HG03520 (cell line): ENCODE measurements around the gene PLCB3.
"Not testable (repeated sequence)": the region's sequence is repeated elsewhere in the genome, so short reads cannot be mapped to it uniquely, and the experiment has no call there.

Experiments
- ATAC-seq: cut with Tn5 transposase; IDR thresholded peaks from one replicate; pipeline ENCODE4 v1.9.1; 2021; ENCODE audit warnings: mild to moderate bottlenecking, moderate library complexity; ENCODE audit not compliant: unreplicated experiment

Gene PLCB3

GRCh38 chr11:64303109-64304031, 52.0 kb downstream of the PLCB3 start:
- no peak for ATAC-seq

GRCh38 chr11:64304032-64304315, 52.6 kb downstream of the PLCB3 start:
- no peak for ATAC-seq

- peak; percentile 26 for ATAC-seq
These were observed 53.2 kb downstream of the PLCB3 start for GRCh38 chr11:64304316-64305072.

- peak; percentile 59 for ATAC-seq
These were observed 53.9 kb downstream of the PLCB3 start, which contains the start of gene ESRRA for GRCh38 chr11:64305075-64305690. TSS of gene ESRRA (plus strand) at chr11:64305524. CDS start at chr11:64307180, 1,656 bp downstream.

GRCh38 chr11:64305691-64306562, 54.6 kb downstream of the PLCB3 start:
- ATAC-seq: peak; percentile 21

GRCh38 chr11:64306563-64306875, 55.2 kb downstream of the PLCB3 start:
- ATAC-seq: no peak

- ATAC-seq: no peak
These were observed 55.7 kb downstream of the PLCB3 start for GRCh38 chr11:64306876-64307622.

- ATAC-seq: not testable (repeated sequence)
These were observed 56.5 kb downstream of the PLCB3 start for GRCh38 chr11:64307795-64308194.

GRCh38 chr11:64312947-64313346, 61.6 kb downstream of the PLCB3 start:
- no peak for ATAC-seq

GRCh38 chr11:64313491-64314145, 62.3 kb downstream of the PLCB3 start:
- no peak for ATAC-seq

- ATAC-seq: no peak
These were observed 62.9 kb downstream of the PLCB3 start for GRCh38 chr11:64314146-64314804.

- ATAC-seq: no peak
These were observed 63.7 kb downstream of the PLCB3 start for GRCh38 chr11:64314805-64315561.

- not testable (repeated sequence) for ATAC-seq
These were observed 64.6 kb downstream of the PLCB3 start for GRCh38 chr11:64315667-64316526.

GRCh38 chr11:64316672-64317324, 65.5 kb downstream of the PLCB3 start:
- ATAC-seq: no peak

- peak; percentile 56 for ATAC-seq
These were observed 66.1 kb downstream of the PLCB3 start, which contains the start of gene TRMT112 for GRCh38 chr11:64317325-64317960. TSS of gene TRMT112 (minus strand) at chr11:64317559. CDS start at chr11:64317526, 33 bp downstream.
